Stimulated activated naive B cell treated with anti-CD40 and anti-IgM and Interleukin-4, amounts not matched to agents 10 μg/mL and 1 μg/mL and 100 μg/mL, for 72 hours (primary cell): ENCODE measurements around the gene ZBTB16.

Source experiments
- ATAC-seq, 2 donors: fragments of 150-1000 bp; cut with Tn5 transposase; replicated peaks; 2 replicates each; pipeline ENCODE4 v1.10.0; 2021; ENCODE audit warnings: moderate library complexity in 1 of 2
- DNase-seq: peaks from one replicate; pipeline ENCODE4 v3.0.0; 2021
- H3K27ac Mint-ChIP-seq: one replicate; pipeline ENCODE4 v1.8.0; 2022; ENCODE audit warnings: mild to moderate bottlenecking, mixed read lengths
- H3K27me3 Mint-ChIP-seq, 2 donors: one replicate each; pipeline ENCODE4 v1.8.0; 2022; ENCODE audit warnings: mixed read lengths in 2 of 2
- H3K36me3 Mint-ChIP-seq, 2 donors: one replicate each; pipeline ENCODE4 v1.8.0; 2022; ENCODE audit warnings: mixed read lengths in 2 of 2, mild to moderate bottlenecking in 1 of 2
- H3K4me1 Mint-ChIP-seq, 2 donors: one replicate each; pipeline ENCODE4 v1.8.0; 2022; ENCODE audit warnings: mixed read lengths in 2 of 2, mild to moderate bottlenecking in 1 of 2
- H3K4me3 Mint-ChIP-seq, 2 donors: one replicate each; pipeline ENCODE4 v1.8.0; 2022; ENCODE audit warnings: mild to moderate bottlenecking in 2 of 2, mixed read lengths in 2 of 2, moderate library complexity in 1 of 2
- H3K9me3 Mint-ChIP-seq, 2 donors: one replicate each; pipeline ENCODE4 v1.8.0; 2022; ENCODE audit warnings: mixed read lengths in 2 of 2, mild to moderate bottlenecking in 1 of 2

The ZBTB16 gene

GRCh38 chr11:114196997-114197703 is 137.6 kb downstream of the ZBTB16 start:
- peak; percentile 82 to 84 for ATAC-seq
- peak overlapping the region; percentile 59 to 72 for H3K4me3 Mint-ChIP-seq
- peak overlapping the region; percentile 81 for H3K27ac Mint-ChIP-seq
- peaks cover 0 to 2% of the 10 kb centered on the region in 2 donors for H3K36me3 Mint-ChIP-seq
- peaks cover 22 to 45% of the 10 kb centered on the region in 2 donors for H3K4me1 Mint-ChIP-seq
- H3K27me3 Mint-ChIP-seq, result no peaks in the 10 kb centered on the region
- H3K9me3 Mint-ChIP-seq, result peaks cover 0 to 1% of the 10 kb centered on the region in 2 donors
- DNase-seq, result peak; percentile 13

DNA sequence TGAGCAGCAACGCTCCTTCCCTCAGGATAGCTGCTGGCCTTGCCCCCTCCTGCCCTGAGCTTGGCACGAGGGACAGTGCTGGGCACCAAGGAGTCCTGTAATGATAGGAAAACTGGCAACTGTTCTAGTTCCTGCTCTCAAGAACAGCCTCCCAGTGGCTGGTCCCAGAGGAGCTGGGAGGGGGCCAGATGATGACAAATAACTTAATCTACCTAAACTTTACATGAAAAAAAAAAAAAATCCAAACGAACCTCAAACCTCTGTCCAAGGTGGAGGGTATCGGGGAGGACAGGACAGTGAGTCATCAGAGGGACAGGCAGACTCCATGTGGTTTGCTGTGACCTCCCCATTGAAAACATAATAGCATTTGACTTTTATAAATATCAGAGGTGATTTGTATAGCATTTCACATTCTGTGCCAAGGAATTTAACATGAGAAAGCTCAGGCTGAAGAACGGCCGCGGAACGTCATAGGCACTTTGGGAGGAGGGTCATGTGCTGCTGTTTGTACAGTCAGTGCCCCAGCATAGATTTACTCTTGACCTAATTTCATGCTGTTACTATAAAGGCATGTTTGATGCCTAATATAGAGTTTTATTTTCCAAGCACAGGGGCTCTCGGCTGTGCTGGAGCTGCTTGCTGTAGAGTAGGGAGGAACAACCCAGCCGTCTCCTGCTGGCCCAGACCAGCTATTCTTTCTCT is 138.4 kb downstream of the ZBTB16 start:
- Mint-ChIP-seq H3K36me3 (peaks cover 0 to 2% of the 10 kb centered on the region in 2 donors), H3K27ac (no peak overlapping the region)
- no peak for ATAC-seq

DNA sequence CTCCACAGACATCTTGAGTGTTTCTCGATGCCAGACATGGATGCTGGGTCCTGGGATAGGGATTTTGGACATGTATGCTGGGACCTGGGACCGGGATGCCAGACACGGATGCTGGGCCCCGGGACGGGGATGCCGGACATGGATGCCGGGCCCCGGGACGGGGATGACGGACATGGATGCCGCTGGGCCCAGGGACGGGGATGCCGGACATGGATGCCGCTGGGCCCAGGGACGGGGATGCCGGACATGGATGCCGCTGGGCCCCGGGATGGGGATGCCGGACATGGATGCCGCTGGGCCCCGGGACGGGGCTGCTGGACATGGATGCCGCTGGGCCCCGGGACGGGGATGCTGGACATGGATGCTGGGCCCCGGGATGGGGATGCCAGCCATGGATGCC is 139.5 kb downstream of the ZBTB16 start:
- ATAC-seq (no peak), DNase-seq (no peak)
- Mint-ChIP-seq H3K27me3 (no peaks in the 10 kb centered on the region), H3K36me3 (no peaks in the 10 kb centered on the region), H3K4me3 (no peak overlapping the region), H3K4me1 (peaks cover 14 to 27% of the 10 kb centered on the region in 2 donors), H3K27ac (no peak overlapping the region), H3K9me3 (no peaks in the 10 kb centered on the region)

More for the DNA sequence above, 138.4 kb downstream of the ZBTB16 start:
- H3K27me3 Mint-ChIP-seq, result no peaks in the 10 kb centered on the region
- H3K4me3 Mint-ChIP-seq, result no peak overlapping the region
- H3K4me1 Mint-ChIP-seq, result peaks cover 20 to 38% of the 10 kb centered on the region in 2 donors
- no peak for DNase-seq
- peaks cover 0 to 1% of the 10 kb centered on the region in 2 donors for H3K9me3 Mint-ChIP-seq

GRCh38 chr11:114200351-114201133 is 141.0 kb downstream of the ZBTB16 start:
- Mint-ChIP-seq H3K4me3 (no peak overlapping the region), H3K27me3 (no peaks in the 10 kb centered on the region), H3K27ac (no peak overlapping the region)

DNA sequence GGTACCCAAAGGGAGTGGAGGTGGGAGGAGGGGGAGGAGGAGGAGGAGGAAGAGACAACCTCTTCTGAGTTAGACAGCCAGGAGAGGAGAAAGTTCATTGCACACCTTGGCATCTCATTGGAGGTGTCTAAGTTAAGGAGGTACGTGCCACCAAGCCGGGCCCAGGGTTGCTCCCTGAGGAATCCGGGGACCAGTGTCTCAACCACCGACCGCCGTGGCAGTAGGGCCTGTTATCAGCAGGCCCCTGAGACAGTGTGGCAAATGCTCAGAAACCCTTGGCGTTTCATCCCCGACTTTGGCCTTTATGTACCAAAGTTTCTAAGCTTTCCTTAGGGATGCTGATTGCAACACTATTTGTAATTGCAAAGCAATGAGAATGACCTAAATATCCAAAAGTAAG is 141.7 kb downstream of the ZBTB16 start:
- Mint-ChIP-seq H3K27me3 (no peaks in the 10 kb centered on the region), H3K36me3 (no peaks in the 10 kb centered on the region), H3K9me3 (no peaks in the 10 kb centered on the region), H3K4me1 (peaks cover 9 to 13% of the 10 kb centered on the region in 2 donors), H3K4me3 (no peak overlapping the region), H3K27ac (no peak overlapping the region)
- ATAC-seq (no peak), DNase-seq (no peak)

More at GRCh38 chr11:114200351-114201133, 141.0 kb downstream of the ZBTB16 start:
- no peaks in the 10 kb centered on the region for H3K36me3 Mint-ChIP-seq
- no peaks in the 10 kb centered on the region for H3K9me3 Mint-ChIP-seq
- H3K4me1 Mint-ChIP-seq, result peaks cover 9 to 13% of the 10 kb centered on the region in 2 donors
- ATAC-seq, result no peak
- DNase-seq, result no peak

GRCh38 chr11:114202011-114202609 is 142.6 kb downstream of the ZBTB16 start:
- Mint-ChIP-seq H3K27me3 (no peaks in the 10 kb centered on the region), H3K4me3 (no peak overlapping the region), H3K27ac (no peak overlapping the region), H3K9me3 (no peaks in the 10 kb centered on the region), H3K36me3 (no peaks in the 10 kb centered on the region), H3K4me1 (peaks cover 5% of the 10 kb centered on the region in 2 donors)
- ATAC-seq, result no peak
- no peak for DNase-seq

DNA sequence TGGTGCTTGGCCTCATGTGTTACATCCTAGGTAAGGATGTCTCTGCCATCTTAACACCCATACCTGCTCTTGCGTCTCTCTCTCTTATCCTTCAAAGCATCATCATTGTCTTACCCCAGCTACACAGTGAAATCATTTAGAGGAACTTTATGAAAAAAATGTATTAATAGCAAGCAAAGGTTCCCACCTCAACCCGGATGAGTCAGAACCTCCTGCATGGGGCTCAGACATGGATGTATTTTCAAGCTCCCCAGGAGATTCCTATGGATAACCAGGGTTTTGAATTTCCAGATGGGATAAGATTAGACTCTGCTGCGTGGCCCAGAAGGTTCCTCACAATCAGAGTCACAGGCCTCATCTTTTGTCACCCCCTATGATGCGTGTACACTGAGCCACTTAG is 147.6 kb downstream of the ZBTB16 start:
- ATAC-seq (no peak), DNase-seq (no peak)
- Mint-ChIP-seq H3K4me1 (peaks cover 13 to 18% of the 10 kb centered on the region in 2 donors), H3K4me3 (no peak overlapping the region), H3K36me3 (no peaks in the 10 kb centered on the region), H3K9me3 (no peaks in the 10 kb centered on the region), H3K27ac (no peak overlapping the region), H3K27me3 (no peaks in the 10 kb centered on the region)

- no peaks in the 10 kb centered on the region for H3K36me3 Mint-ChIP-seq
- ATAC-seq, result peak; percentile 59 to 74
- no peaks in the 10 kb centered on the region for H3K9me3 Mint-ChIP-seq
- H3K4me3 Mint-ChIP-seq, result no peak overlapping the region
- no peaks in the 10 kb centered on the region for H3K27me3 Mint-ChIP-seq
- no peak for DNase-seq
- no peak overlapping the region for H3K27ac Mint-ChIP-seq
- H3K4me1 Mint-ChIP-seq, result peaks cover 13 to 18% of the 10 kb centered on the region in 2 donors
These were observed 148.9 kb downstream of the ZBTB16 start for GRCh38 chr11:114208377-114208776.

- Mint-ChIP-seq H3K9me3 (no peaks in the 10 kb centered on the region), H3K36me3 (no peaks in the 10 kb centered on the region), H3K27ac (no peak overlapping the region), H3K4me1 (peaks cover 13 to 18% of the 10 kb centered on the region in 2 donors), H3K27me3 (peaks cover 0 to 5% of the 10 kb centered on the region in 2 donors), H3K4me3 (no peak overlapping the region)
- ATAC-seq (no peak), DNase-seq (no peak)
These were observed 149.8 kb downstream of the ZBTB16 start for GRCh38 chr11:114209343-114209742.

DNA sequence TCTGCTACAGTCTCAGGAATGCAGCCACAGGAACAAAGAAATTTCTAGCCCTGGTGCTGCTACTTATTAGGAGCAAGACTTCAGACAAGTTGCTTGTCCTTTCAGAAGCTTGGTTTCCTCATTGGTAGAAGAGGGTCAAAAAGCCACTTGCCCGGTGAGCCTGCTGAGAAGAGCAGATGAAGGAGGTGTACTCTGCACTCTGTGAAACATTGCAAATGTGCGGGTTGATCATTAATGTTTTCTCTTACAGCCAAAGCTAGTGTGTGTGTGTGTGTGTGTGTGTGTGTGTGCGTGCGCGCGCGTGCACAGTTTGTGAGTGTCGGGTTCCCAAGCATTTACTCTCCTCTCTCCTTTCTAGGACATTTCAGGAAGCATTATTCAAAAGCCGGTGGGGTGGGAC is 150.4 kb downstream of the ZBTB16 start:
- H3K4me1 Mint-ChIP-seq, result peaks cover 13 to 18% of the 10 kb centered on the region in 2 donors
- no peak for DNase-seq
- H3K27me3 Mint-ChIP-seq, result peaks cover 0 to 5% of the 10 kb centered on the region in 2 donors
- ATAC-seq, result no peak
- H3K4me3 Mint-ChIP-seq, result no peak overlapping the region
- H3K9me3 Mint-ChIP-seq, result no peaks in the 10 kb centered on the region
- H3K27ac Mint-ChIP-seq, result no peak overlapping the region
- no peaks in the 10 kb centered on the region for H3K36me3 Mint-ChIP-seq

DNA sequence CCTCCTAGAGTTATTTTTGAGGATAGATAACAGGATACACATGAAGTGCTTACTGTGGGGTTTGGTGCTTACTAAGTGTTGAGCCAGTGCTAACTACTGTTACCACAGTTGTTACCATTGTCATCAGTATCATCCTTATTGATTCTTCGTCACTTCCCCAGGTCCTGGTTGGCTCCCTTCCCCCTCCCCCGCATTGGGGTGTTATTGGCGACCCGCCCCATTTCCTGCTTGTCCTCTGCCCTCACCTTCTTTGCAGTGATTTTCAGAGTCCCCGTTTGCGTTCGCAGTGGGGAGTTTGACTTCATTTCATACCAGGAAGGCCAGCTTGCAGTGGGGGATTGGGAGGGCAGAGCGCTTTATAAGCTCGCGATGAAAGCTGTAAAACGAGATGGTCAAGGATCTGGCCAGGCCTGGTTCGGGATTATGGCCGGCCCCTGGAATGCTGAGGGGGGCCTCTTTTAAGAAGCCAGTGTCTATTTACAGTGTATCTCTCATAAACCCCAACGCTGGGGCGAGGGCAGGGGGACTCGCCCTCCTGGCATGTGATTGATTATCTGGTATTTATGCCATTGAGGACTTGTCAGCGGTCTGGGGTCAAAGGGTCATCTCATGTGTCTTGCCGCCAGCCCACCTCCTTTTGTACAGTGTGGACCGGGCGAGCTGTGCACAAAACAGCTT is 152.1 kb downstream of the ZBTB16 start:
- ATAC-seq (no peak), DNase-seq (no peak)
- Mint-ChIP-seq H3K36me3 (no peaks in the 10 kb centered on the region), H3K4me1 (peaks cover 25 to 28% of the 10 kb centered on the region in 2 donors), H3K27me3 (peaks cover 0 to 6% of the 10 kb centered on the region in 2 donors), H3K27ac (no peak overlapping the region), H3K4me3 (no peak overlapping the region), H3K9me3 (no peaks in the 10 kb centered on the region)

DNA sequence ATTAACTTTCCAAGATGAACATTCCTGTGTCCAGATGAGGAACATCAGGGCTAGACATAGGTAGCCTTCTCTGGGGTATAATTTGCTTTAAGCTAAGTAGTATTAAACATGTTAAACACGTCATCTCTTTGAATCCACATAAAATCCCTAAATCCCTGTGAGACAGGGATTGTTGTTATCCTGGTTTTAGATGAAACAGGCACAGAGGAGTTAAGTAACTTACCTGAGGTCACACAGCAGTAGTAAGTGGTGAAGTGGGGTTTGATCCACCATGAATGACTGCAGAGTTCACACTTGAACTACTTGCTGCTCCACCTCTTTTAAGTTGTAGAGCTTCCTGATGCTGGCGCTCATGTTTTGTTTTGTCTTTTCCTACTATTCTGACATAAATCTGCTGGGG is 154.1 kb downstream of the ZBTB16 start:
- Mint-ChIP-seq H3K27ac (no peak overlapping the region), H3K4me3 (no peak overlapping the region), H3K4me1 (peaks cover 25 to 27% of the 10 kb centered on the region in 2 donors), H3K27me3 (peaks cover 8 to 16% of the 10 kb centered on the region in 2 donors), H3K9me3 (no peaks in the 10 kb centered on the region), H3K36me3 (no peaks in the 10 kb centered on the region)
- DNase-seq (no peak), ATAC-seq (no peak)

DNA sequence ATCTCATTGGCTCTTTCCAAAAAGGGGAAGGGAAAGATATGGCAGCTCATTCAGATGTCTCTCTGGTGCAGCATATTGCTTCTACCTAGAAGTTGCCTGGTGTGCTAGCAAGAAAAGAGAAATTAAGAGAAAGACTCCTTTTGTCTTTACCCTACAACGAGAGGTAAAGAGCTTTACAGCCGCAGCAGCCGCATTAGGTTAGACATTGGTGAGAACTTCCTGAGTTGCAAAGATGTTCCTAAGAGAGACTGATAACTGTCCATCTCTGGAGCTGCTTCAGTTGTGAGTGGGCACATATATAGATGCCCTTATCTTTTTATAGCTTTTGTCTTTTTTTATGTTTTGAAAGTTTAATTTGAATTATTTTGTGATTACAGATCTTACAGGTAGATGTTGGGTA is 155.9 kb downstream of the ZBTB16 start:
- peaks cover 17 to 29% of the 10 kb centered on the region in 2 donors for H3K4me1 Mint-ChIP-seq
- H3K9me3 Mint-ChIP-seq, result no peaks in the 10 kb centered on the region
- DNase-seq, result no peak
- H3K4me3 Mint-ChIP-seq, result no peak overlapping the region
- ATAC-seq, result no peak
- H3K27ac Mint-ChIP-seq, result no peak overlapping the region
- H3K27me3 Mint-ChIP-seq, result peaks cover 8 to 16% of the 10 kb centered on the region in 2 donors
- H3K36me3 Mint-ChIP-seq, result no peaks in the 10 kb centered on the region
